ENCODE measurements around the gene ACAA2.
"Not testable (repeated sequence)": the region's sequence is repeated elsewhere in the genome, so short reads cannot be mapped to it uniquely, and the experiment has no call there.

The ACAA2 gene

DNA sequence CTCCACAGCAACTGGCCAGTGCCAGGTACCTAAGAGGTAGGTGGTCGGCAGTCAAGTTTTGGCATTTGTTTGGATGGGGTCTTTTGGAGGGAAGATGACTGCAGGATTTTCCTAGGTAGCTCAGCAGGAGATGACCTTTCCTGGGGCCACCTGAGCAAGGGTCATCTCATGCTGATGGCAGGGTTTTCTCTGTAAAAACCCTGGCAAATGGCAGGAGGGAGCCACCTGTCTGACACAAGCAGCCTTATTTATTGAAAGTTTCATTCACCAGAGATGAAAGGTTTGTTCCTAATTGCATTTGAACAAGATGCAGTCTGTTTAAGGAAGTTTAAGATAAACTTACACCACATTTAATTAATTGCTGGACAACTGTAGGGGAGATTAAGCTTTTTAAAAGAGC is 31.6 kb upstream of the ACAA2 start:
- DNase-seq (ENCODE audit: low spot score), result no peak

DNA sequence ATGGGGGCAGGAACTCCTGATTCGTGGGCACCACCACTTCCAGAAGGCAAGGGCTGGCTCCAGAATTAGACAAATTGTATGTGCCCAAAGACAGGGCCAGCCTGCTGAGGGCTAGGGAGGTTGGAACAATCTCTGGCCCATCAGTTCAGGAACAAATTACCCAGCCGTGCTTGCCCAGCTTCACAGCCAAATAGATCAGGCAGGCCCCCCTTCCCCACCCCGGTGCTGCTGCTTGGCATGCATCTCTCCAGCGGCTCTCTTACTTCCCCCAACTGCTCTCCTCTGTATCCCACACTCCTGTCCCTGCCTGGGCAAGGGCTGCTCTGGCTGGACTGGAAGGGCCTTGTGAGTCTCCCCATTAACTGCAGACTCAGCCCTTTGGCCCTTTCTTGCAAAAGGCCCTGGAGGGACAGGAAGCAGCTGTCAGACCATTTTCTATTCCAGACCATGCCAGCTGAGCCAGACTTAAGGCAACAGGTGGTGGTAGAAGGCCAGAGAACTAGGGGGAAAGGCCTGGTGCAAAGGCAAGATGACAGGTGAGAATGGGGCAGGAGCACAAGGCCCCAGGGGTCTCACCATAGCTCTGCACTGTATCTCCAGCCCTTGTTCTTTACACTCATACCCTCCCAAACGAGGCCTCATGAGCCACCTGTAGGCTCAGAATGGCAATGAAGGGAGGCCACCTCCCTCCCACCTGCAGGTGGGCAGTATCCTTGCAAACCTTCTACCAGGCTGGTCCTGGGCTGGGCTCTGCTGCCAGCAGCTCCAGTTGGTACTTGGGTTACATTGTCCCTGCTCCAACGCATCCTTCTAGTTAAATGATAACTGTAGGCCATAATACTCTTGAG is 30.7 kb upstream of the ACAA2 start:
- DNase-seq (ENCODE audit: low spot score), result no peak

DNA sequence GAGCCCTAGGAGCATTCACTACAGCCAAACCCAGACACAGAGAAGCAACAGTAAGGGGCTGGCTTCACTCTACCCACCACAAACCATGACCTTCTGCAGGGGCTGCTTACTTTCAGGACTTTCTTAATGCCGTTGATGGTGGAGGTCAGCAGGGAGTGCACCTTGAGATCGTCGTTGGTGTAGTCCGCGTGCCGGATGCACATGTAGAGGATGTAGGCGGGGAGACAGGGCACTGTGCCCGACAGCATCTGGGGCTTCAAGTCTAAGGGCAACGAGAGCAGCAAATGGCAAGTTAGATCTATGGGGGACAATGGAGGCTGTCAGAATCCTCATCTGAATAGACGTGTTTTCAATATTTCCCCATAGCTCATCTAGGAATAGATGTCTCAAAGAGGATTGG is 29.8 kb upstream of the ACAA2 start:
- DNase-seq (ENCODE audit: low spot score), result no peak

DNA sequence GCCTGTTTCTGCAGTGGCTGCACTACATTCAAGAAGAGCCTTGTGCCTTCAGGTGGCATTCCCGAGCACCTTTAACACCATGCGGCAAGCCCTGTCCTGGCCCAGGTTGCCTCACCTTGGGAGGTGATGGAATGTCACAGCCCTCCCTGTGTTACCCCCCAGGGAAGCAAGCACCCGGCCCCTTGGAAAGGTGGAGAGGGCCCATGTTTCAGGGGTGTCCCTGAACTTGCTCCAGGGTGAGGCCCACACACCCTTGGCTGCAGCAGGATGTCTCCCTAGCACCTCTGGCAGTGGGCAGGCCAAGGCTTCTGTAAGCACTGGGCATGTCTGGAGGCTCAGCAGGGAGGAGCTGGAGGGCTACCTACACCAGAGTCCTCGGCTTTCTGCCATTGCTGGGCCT is 29.3 kb upstream of the ACAA2 start:
- no peak for DNase-seq (ENCODE audit: low spot score)

DNA sequence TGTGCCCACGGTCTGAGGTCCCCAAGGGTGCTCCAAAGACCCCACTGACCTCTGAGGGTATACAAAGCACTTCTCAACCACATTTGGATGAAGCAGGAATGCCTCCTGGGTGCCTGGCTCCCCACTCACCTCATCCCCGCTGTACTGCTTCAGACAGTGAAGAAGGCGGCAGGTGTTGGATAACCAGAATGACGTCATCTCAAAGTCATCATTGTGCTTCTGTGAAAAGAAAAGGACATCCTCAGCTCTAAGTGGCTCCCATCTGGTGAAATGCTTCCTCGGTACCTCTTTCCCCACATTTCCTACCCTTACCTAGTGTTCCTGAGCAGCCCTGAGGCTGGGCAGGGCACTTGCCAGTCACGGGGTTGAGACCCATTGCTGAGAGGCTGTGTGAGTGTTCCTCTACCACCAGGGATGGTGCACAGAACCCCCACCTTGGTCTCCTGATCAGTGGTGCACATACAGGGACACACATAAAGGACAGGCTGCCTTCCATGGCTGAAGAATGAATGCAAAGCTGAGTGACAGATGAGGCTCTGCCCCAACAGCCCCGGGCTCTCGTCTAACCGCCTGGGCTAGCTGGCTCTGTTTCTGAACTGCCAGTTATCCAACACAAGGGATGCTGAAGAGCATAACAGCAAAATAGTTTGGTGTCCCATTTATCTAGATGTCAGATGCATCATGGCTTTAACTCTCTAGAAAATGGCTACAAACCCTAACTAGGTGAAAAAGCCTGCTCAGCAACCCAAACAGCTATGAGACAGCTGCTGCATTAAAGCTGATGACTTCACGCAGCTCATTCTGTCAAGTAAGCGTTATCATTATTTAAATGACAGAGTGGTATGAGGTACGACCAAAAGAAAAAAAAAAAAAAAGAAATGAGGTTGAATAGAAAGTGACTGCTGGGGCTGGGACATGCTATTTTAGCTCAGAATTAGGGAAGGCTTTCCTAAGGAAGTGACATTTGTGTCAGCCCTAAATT is 28.2 kb upstream of the ACAA2 start:
- no peak for DNase-seq (ENCODE audit: low spot score)

DNA sequence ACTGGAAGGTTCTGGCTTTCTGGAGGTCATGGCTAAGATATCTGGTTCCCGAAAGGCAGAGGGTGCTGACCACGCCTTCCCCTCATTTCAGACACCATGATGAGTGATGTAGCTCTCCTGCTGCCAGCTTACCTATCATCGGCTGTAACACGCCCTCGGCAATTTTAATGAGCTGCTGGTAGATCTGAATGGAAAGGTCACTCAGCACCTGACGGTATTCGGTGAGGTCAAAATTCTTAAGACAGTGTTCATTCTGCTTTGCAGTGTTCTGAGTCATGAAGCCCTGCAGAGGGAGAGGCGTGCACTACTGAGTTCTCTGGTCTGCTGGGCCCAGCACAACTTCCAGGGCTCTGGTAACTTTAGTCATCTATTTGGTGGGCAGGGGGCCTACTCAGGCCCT is 25.7 kb upstream of the ACAA2 start:
- no peak for DNase-seq (ENCODE audit: low spot score)

DNA sequence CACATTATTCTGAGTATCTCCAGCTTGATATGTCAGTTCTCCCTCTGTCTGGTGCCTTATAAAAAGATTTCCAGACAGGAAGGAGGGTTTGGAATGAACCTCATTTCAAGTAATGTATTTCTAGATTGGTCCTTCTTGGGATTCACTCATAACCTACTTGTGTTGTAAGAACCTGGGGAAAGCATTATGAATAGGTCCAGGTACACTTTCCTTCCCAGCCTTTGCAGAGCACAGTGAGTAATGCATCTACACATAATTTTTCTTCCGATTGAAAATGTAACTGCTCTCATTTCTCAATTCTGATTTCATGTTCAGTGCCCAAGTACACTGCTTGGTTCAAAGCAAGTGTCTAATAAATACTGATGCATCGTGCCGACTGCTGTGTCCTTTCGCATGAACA is 25.0 kb upstream of the ACAA2 start:
- DNase-seq (ENCODE audit: low spot score), result no peak

DNA sequence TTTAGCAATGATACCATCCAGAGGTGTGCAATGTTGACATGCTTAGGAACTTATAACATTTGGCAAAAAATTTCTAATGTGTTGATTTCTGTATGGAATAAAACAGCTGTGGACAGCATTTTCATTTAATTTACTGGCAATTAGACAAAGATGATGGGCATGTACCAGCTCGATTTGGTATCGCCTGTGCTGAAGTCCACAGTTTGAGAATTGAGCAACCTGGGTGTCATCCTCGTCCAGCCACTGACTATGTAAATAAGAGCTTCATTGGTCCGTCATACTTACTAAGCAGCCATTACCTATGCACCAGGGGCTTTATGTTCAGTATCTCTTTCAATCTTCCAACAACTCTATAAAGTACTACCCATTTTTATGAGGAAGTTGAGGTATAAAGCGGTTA is 24.6 kb upstream of the ACAA2 start:
- DNase-seq (ENCODE audit: low spot score), result no peak

DNA sequence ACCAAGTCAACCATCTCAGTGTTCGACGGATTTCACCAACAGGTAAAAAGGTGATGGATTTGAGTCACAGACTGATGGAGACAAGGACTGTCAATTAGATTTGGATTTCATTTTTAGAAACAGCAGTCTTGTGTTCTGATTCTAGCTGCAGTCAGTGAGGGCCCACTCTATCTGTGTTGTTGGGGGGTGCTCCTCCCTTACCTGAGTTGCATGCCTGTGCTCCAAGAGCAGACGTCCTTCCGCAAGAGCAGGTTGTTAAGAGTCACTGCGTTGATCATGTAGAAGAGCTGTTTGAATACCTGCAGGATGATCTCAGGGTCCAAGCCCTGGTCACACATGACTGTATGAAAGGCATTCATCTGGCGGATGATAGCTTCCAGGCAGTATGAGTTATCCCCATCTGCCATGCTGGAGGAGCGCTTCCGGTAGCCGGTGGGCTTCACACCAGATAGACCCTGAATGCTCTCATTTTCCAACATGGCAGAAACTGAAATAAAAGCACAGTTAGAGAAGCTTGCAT is 24.0 kb upstream of the ACAA2 start:
- not testable (repeated sequence) for DNase-seq (ENCODE audit: low spot score)

DNA sequence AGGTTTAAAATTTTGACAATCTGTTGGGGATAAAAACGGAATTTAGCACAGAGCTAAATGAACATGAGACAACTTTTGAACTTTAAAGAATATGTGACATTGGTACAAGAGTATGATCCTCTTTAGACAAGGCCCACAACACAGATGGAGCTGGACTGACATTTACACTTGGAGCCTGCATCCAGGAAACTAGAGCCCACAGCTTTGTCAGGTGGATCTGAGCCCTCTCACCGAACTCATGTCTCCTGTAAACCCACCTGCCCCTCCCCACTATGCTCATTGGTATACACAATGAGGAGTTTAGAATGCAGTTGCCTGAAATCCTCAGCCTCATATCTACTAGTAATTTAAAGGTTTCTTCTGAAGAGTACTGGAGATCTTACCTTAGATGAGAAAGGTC is 22.1 kb upstream of the ACAA2 start:
- no peak for DNase-seq (ENCODE audit: low spot score)

DNA sequence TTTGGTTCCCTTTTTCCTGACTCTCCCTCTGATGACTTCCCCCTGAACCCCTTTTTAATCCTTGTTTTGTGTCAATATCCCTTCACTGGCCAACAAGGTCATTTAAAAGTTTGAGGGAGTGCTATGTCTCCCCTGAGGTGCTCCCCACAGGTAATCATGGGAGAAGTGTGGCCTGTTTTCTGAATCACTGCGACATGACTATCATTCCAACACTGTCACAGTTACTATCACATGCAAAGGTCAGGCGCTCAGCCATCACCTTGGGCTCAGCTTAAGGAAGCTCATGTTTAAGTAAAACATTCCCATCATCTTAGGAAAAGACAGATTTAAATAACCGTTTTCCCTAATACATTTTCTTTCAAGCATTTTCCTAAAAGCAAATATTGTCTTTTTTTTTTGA is 20.9 kb upstream of the ACAA2 start:
- no peak for DNase-seq (ENCODE audit: low spot score)

DNA sequence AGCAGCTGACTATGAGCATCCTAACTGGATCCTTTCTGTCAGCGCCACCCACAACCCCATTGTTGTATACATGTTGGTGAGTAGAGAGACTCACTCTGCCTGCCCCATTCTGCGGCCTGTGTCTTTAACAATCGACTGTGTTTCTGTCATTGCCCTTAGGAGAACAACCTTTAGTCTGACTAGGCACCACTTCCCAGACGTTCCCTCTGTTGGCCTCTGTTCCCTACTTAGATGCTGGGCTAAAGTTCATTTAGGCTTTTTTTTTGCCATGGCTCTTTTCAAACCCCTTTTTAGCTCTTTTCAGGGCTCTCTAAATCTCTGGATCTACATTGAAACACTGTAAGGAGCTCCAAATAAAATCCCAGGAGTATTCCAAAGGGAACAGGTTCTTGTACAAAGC is 20.5 kb upstream of the ACAA2 start:
- no peak for DNase-seq (ENCODE audit: low spot score)

DNA sequence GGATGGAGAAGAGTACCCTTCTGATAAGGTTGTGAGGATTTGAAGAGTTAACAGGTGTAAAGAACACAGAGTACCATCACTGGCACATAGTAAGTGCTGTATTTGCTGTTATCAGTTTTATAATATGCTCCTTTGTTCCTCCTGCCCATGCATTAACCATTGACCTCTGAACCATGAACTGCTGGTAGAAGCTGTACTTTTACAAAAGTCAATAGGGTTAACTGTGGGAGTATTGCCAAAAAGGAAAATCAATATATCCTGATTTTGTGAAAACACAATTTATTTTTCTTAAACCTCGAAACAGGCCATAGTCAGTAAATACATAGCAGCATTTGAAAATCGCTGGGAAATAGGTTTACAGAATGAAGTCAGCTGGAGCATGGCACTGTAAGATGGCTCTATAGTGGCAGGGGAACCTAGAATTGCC is 18.9 kb upstream of the ACAA2 start:
- no peak for DNase-seq (ENCODE audit: low spot score)

DNA sequence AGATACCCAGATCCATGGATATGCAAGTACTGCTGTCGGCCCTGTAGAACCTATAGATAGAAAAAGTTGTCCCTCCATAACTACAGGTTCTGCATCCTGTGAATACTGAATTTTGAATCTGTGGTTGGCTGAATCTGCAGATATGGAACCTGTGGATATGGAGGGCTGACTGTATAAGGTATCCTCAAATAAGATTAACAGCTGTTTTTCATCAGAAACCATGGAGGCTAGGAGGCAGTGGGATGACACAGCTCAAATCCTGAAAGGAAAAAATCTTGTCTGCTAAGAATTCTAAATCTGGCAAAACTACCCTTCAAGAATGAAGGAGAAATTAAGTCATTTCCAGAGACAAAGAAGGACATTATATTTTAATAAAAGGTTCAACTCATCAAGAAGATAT is 14.7 kb upstream of the ACAA2 start:
- DNase-seq (ENCODE audit: low spot score), result no peak

DNA sequence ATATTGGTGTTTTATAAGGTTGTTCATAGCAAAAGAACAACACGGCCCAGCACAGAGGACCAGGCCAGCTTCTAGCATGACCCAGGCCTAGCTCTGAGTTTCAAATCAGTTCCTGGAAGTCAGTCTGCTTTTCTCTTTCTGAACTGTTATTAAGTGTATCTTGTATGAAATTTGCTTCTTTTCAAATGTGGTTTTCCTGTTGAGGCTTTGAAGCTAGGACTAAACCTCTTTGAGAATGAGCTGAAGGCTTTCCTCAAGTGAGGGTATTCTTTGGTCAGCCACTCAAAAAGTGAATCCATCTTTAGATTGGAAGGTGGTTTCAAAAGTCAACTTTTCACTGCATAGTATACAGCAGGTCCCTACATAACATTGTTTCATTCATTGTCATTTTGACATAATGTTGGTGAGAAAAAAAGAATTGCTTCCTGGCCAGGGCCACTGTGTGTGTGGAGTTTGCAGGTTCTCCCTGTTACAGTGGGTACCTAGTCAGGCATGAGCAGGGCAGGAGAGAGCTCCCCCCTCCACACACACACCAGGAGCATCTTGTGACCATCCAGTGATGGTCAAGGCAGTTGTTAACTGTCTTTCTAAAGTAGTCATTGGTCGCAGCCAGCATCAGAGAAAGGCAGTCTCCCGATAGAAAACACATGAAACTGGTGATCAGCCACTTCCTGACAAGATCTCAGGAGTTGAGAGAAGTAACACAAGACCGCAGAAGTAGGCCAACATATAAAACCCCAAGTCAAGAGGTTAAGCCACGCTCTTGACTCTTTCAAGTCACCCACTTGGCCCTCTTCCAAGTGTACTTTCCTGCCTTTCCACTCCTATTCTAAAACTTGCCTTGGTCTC is 6.7 kb upstream of the ACAA2 start:
- no peak for DNase-seq (ENCODE audit: low spot score)

DNA sequence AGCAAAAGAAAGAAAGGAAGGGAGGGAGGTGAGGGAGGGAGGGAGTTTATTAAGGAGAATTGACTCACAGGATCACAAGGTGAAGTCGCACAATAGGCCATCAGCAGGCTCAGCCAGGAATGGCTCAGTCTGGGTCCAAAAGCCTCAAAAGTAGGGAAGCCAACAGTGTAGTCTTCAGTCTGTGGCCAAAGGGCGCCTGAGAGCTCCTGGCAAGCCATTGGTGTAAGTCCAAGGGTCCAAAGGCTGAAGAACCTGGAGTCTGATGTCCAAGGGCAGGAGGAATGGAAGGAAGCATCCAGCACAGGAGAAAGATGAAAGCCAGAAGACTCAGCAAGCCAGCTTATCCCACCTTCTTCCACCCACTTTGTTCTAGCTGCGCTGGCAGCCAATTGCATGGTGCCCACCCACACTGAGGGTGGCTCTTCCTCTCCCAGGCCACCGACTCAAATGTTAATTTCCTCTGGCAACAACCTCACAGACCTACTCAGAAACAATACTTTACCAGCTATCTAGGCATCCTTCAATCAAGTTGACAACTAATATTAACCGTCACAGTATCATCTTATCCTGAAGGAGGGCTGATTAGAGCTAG is 5.8 kb upstream of the ACAA2 start:
- DNase-seq (ENCODE audit: low spot score), result no peak

DNA sequence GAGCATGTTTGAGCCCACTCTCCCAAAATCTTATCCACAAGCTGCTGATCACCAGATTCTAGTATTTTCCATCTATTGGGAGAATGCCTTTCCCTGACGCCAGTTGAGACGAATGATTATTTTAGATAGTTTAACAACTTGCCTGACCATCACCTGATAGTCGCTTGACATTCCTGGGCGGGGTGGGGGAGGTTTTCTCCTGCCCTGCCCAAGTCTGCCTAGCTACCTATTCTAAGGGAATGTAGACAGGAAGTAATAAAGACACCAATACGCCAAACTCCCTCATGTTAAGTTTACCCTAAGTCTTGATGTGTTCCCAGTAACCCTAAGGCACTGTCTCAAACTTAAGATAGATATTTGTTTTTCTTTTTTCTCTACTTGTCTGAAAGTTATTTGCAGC is 4.6 kb upstream of the ACAA2 start:
- DNase-seq (ENCODE audit: low spot score), result no peak

DNA sequence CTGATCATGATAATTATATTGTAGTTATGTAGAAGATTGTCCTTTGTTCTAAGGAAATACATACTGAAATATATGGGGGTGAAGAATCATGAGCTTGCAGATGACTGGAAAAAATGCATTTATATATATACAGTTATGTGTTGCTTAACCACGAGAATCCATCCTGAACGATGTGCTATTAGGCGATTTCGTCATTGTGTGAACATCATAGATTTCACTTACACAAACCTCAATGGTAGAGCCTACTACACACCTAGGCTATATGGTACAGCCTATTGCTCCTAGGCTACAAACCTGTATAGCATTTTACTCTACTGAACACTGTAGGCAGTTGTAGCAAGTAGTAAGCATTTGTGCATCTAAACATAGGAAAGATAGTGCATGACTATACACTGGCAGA is 2.6 kb upstream of the ACAA2 start:
- DNase-seq (ENCODE audit: low spot score), result no peak

DNA sequence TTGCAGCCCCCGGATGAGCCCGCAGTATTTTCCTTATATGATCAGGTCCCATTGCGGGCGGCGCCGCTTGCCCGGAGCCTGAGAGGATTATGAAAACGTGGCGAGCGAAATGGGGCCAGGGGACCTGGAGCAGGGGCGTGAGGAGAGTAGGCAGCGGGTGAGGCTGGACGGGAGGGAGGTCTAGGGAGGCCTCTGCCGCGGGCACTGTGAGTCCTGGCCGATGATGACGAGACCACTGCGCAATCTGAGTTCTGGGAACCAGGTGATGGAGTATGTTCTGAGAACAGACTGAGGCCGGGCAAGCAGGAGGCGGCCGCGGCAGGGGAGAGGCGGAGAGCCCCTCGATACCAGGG is 790 bp upstream of the ACAA2 start:
- DNase-seq (ENCODE audit: low spot score), result peak; percentile 21

DNA sequence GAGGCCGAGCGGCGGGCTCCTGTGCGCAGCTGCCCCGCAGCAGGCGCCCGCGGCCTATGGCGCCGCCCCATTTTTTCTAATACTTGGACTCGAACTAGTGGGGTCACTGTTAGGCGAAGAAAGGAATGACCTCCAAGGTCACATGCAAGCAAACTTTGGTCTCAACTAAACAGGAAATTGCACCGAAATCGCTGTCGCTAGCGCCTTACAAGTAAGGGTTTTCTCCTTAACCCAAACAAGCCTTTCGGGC is 339 bp downstream of the ACAA2 start:
- peak; percentile 28 for DNase-seq (ENCODE audit: low spot score)

DNA sequence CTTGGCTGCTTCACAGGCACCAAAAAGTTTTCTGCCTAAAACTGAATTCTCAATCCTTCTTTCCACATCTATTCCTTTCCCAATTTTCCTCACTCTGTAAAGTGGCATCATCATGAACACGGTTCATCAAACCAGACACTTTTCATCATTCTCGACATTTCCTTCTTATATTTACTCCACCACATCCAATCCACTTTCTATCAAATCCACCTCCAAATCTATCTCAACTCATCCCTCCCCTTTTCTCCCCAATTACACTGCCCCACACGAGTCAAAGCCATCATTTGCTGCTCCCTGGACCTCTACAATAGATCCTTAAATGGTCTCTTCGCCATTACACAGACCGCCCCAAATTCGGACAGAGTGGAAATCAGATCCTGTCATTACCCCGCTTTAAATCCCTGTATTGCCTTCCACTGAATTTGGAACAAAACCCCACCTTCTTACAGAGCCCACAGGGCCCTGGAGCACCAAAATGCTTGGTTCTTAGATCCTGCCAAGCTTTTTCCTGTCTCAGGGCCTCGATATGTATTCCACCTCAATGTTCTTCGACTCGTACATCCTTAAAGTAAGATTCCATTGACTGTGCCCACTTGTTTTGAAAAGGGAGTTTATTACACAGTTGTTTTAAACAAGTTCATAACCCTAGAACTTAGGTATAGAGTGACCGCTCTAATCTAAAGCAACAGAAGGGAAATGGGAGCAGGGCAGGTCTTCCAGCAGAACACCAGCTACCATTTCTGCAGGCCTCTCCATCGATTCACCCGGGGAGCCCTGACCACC is 856 bp downstream of the ACAA2 start:
- DNase-seq (ENCODE audit: low spot score), result no peak
